H1 (cell line): ENCODE measurements around the gene PLD2. TPM values are rescaled to one million over a fixed set of nuclear protein-coding genes. Genes with fewer than 3 reads are reported as not detected.

Source experiments
- ATF3 ChIP-seq: IDR thresholded peaks from 2 replicates; pipeline ENCODE4 v1.6.1; 2011; ENCODE audit warnings: low read depth, mild to moderate bottlenecking, low read length; ENCODE audit not compliant: insufficient read depth
- CHD7 ChIP-seq: fragments of 300-600 bp; sonication (generic); IDR thresholded peaks from 2 replicates; pipeline ENCODE4 v1.7.1; 2012; ENCODE audit warnings: low read length, moderate library complexity, mild to moderate bottlenecking, inconsistent platforms; ENCODE audit not compliant: insufficient replicate concordance
- GABPA ChIP-seq: IDR thresholded peaks from 2 replicates; pipeline ENCODE4 v1.6.1; 2011; ENCODE audit warnings: mild to moderate bottlenecking, low read length, moderate library complexity, borderline replicate concordance; ENCODE audit not compliant: insufficient read depth
- POLR2AphosphoS5 ChIP-seq: IDR thresholded peaks from 2 replicates; pipeline ENCODE4 v1.6.1; 2011; ENCODE audit warnings: low read depth, low read length
- RAD21 ChIP-seq, 2 experiments: IDR thresholded peaks in 1 of 2; conservative IDR thresholded peaks in 1 of 2; 2 replicates each; pipeline ENCODE4 v1.6.1; 2011; ENCODE audit warnings: low read depth in 2 of 2, low read length in 2 of 2, improper control_type of control experiment in 1 of 2, inconsistent platforms in 1 of 2, mild to moderate bottlenecking in 1 of 2, moderate library complexity in 1 of 2
- SP4 ChIP-seq: IDR thresholded peaks from 2 replicates; pipeline ENCODE4 v1.6.1; 2012; ENCODE audit warnings: low read length, inconsistent platforms
- TAF7 ChIP-seq: optimal IDR thresholded peaks from 2 replicates; pipeline ENCODE3; 2011; ENCODE audit warnings: low read depth, mild to moderate bottlenecking, inconsistent platforms, low read length, moderate library complexity, borderline replicate concordance
- TCF12 ChIP-seq: IDR thresholded peaks from 2 replicates; pipeline ENCODE4 v1.6.1; 2011; ENCODE audit warnings: low read depth, mild to moderate bottlenecking, low read length
- YY1 ChIP-seq: IDR thresholded peaks from 2 replicates; pipeline ENCODE4 v1.6.1; 2011; ENCODE audit warnings: low read depth, mild to moderate bottlenecking, low read length
- polyA plus RNA-seq, 7 experiments: library from polyadenylated mRNA; depleted of rRNA in 3 of 7; stranded (reverse) in 5 of 7; unstranded in 2 of 7; fragments of >200 nt in 5 of 7; fragments of 200-250 nt in 2 of 7; gene quantifications; 1 replicate in 5 of 7; 2 replicates in 1 of 7; 4 replicates in 1 of 7; pipeline versions ENCODE4 v1.2.1 to v1.2.3, GENCODE V29; 2011 to 2013; ENCODE audit warnings: missing spikeins in 2 of 7, mixed read lengths in 2 of 7
- total RNA-seq: library from RNA; stranded (reverse); fragmentation: NEBNext Ultra II Directional; extraction: Animal tissue kit (Norgen Biotek cat#: 25700); gene quantifications from 2 replicates; pipeline ENCODE4 v1.2.1, GENCODE V29; 2021
- TF ChIP-seq, protein P1 (sequence below): IDR thresholded peaks from 2 replicates; pipeline ENCODE4 v1.6.1; 2012; ENCODE audit warnings: inconsistent platforms

The PLD2 gene
- total and polyA plus RNA-seq, 2 of the 8 experiments (the other 6 are each of a cell fraction or from before 2014, with no cell fraction given): 44.3 to 48.4 TPM

DNA sequence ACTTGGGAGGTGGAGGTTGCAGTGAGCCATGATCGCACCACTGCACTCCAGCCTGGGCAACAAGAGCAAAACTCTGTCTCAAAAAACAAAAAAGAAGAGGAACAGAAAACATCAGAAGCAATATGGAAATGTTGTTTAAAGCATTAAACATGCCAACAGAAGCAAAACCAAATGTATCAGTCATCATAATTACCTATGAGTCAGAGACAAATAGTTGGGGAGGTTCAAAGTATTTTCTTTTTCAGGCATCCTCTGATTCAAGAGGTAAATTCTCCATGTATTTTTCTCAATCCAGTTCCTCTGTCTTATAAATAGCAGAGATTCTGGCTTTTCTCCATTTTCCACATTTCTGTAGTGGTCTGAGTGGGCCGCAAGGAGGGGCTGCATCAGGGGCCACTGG, 37.3 kb upstream of the PLD2 start (continued):
- TF ChIP-seq CHD7: no peak
- TF ChIP-seq RAD21 (IDR thresholded peaks at IDR 0.05 in 1 of 2, conservative IDR thresholded peaks at IDR 0.05 in 1 of 2; ENCODE audit: low read depth in 2 of 2, low read length in 2 of 2): no peak; a peak in 1 of 4 replicates
- TF ChIP-seq, protein P1, sequence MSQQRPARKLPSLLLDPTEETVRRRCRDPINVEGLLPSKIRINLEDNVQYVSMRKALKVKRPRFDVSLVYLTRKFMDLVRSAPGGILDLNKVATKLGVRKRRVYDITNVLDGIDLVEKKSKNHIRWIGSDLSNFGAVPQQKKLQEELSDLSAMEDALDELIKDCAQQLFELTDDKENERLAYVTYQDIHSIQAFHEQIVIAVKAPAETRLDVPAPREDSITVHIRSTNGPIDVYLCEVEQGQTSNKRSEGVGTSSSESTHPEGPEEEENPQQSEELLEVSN: no peak
- no peak for TF ChIP-seq YY1
- TF ChIP-seq ATF3: no peak
- no peak for TF ChIP-seq SP4
- no peak for TF ChIP-seq TCF12
- TF ChIP-seq TAF7: no peak
- TF ChIP-seq GABPA: no peak
- no peak for TF ChIP-seq POLR2AphosphoS5
